A172 (cell line): ENCODE results near the gene MUC5B. TPM values are rescaled to one million over a fixed set of nuclear protein-coding genes. Genes with fewer than 3 reads are reported as not detected.

ENCODE experiments used
- total RNA-seq: library from RNA; depleted of rRNA; stranded (reverse); fragments of >200 nt; shearing (Covaris generic); gene quantifications from 2 replicates; pipeline ENCODE4 v1.2.3, GENCODE V29; 2014; rRNA removed

Gene MUC5B
- total RNA-seq, 1 experiment from 2014 or later, result not detected

Other genes with a start within 250 kb of the MUC5B start
- gene MUC6, start 186.3 kb upstream of the MUC5B start, total RNA-seq, result not detected in 2 replicates
- gene MUC2, start 148.2 kb upstream of the MUC5B start, total RNA-seq, result not detected in 2 replicates
- not detected in 2 replicates for gene MUC5AC, start 65.1 kb upstream of the MUC5B start, total RNA-seq
- 24.4 and 26.6 TPM in 2 replicates for gene TOLLIP, start 86.6 kb downstream of the MUC5B start, total RNA-seq
- gene BRSK2, start 166.9 kb downstream of the MUC5B start, total RNA-seq, result 8.6 and 13.0 TPM in 2 replicates